ENCODE data around the gene DIAPH3. TPM values are rescaled to one million over a fixed set of nuclear protein-coding genes. Genes with fewer than 3 reads are reported as not detected.

DIAPH3 gene
- total RNA-seq, 1 donor from 2014 or later, result 4.6 TPM

- H3K27me3 ChIP-seq, result no peaks in the 10 kb centered on the region
- no peaks in the 10 kb centered on the region for H3K36me3 ChIP-seq
- H3K9me3 ChIP-seq, result no peaks in the 10 kb centered on the region
- ATAC-seq, result no peak
- H3K4me1 ChIP-seq, result no peaks in the 10 kb centered on the region
- intact Hi-C loops (cut with DNase I), result no loop called here
- no peak for DNase-seq
- TF ChIP-seq CTCF (IDR thresholded peaks at IDR 0.05), result no peak
- no peak overlapping the region for H3K4me3 ChIP-seq
- no peak overlapping the region for H3K27ac ChIP-seq
These were observed 163.6 kb downstream of the DIAPH3 start for GRCh38 chr13:60000081-60000480.

GRCh38 chr13:59997976-59998375, 165.8 kb downstream of the DIAPH3 start:
- Histone ChIP-seq H3K27me3 (no peaks in the 10 kb centered on the region), H3K27ac (no peak overlapping the region), H3K36me3 (no peaks in the 10 kb centered on the region), H3K4me1 (no peaks in the 10 kb centered on the region), H3K9me3 (no peaks in the 10 kb centered on the region), H3K4me3 (no peak overlapping the region)
- no peak for TF ChIP-seq CTCF (IDR thresholded peaks at IDR 0.05)
- ATAC-seq, result no peak
- no peak for DNase-seq
- intact Hi-C loops (cut with DNase I), result no loop called here

- Histone ChIP-seq H3K4me3 (no peak overlapping the region), H3K27me3 (no peaks in the 10 kb centered on the region), H3K4me1 (no peaks in the 10 kb centered on the region), H3K27ac (no peak overlapping the region), H3K9me3 (no peaks in the 10 kb centered on the region), H3K36me3 (no peaks in the 10 kb centered on the region)
- intact Hi-C loops (cut with DNase I), result no loop called here
- no peak for TF ChIP-seq CTCF (IDR thresholded peaks at IDR 0.05)
- DNase-seq, result no peak
- ATAC-seq, result no peak
These were observed 167.2 kb downstream of the DIAPH3 start for GRCh38 chr13:59996461-59996980.

GRCh38 chr13:59991395-59991794, 172.3 kb downstream of the DIAPH3 start:
- no peaks in the 10 kb centered on the region for H3K9me3 ChIP-seq
- H3K36me3 ChIP-seq, result no peaks in the 10 kb centered on the region
- intact Hi-C loops (cut with DNase I), result no loop called here
- H3K4me1 ChIP-seq, result no peaks in the 10 kb centered on the region
- no peaks in the 10 kb centered on the region for H3K27me3 ChIP-seq
- TF ChIP-seq CTCF (IDR thresholded peaks at IDR 0.05), result no peak
- ATAC-seq (no peak), DNase-seq (no peak)
- H3K4me3 ChIP-seq, result no peak overlapping the region
- no peak overlapping the region for H3K27ac ChIP-seq

- H3K4me3 ChIP-seq, result no peak overlapping the region
- DNase-seq (no peak), ATAC-seq (no peak)
- intact Hi-C loops (cut with DNase I), result no loop called here
- H3K9me3 ChIP-seq, result no peaks in the 10 kb centered on the region
- no peak overlapping the region for H3K27ac ChIP-seq
- no peak for TF ChIP-seq CTCF (IDR thresholded peaks at IDR 0.05)
- H3K4me1 ChIP-seq, result no peaks in the 10 kb centered on the region
- H3K36me3 ChIP-seq, result no peaks in the 10 kb centered on the region
- no peaks in the 10 kb centered on the region for H3K27me3 ChIP-seq
These were observed 180.9 kb downstream of the DIAPH3 start for GRCh38 chr13:59982631-59983382.

Measured in upper lobe of right lung (tissue), 1 donor.